Chondrocyte (in vitro differentiated cells): Measurements from ENCODE around the gene MRPL42. TPM values are rescaled to one million over a fixed set of nuclear protein-coding genes. Genes with fewer than 3 reads are reported as not detected.
"Not testable (repeated sequence)": the region's sequence is repeated elsewhere in the genome, so short reads cannot be mapped to it uniquely, and the experiment has no call there.

Source experiments
- DNase-seq: peaks from one replicate; pipeline ENCODE4 v3.0.0; 2021; ENCODE audit warnings: mixed read lengths, low spot score
- H3K27ac Mint-ChIP-seq: one replicate; pipeline ENCODE4 v1.8.0; 2021; ENCODE audit warnings: mild to moderate bottlenecking, moderate library complexity, mixed read lengths; ENCODE audit not compliant: unreplicated experiment
- H3K27me3 Mint-ChIP-seq: 2 replicates; pipeline ENCODE4 v1.8.0; 2021; ENCODE audit warnings: low read depth, mixed read lengths
- H3K36me3 Mint-ChIP-seq: 2 replicates; pipeline ENCODE4 v1.8.0; 2021; ENCODE audit warnings: low read depth, mixed read lengths
- H3K4me1 Mint-ChIP-seq: 2 replicates; pipeline ENCODE4 v1.8.0; 2021; ENCODE audit warnings: low read depth, mild to moderate bottlenecking, mixed read lengths
- H3K4me3 Mint-ChIP-seq: one replicate; pipeline ENCODE4 v1.8.0; 2021; ENCODE audit warnings: mild to moderate bottlenecking, moderate library complexity, mixed read lengths; ENCODE audit not compliant: unreplicated experiment
- H3K9me3 Mint-ChIP-seq: 2 replicates; pipeline ENCODE4 v1.8.0; 2021; ENCODE audit warnings: low read depth, mixed read lengths
- total RNA-seq: library from RNA; stranded (reverse); gene quantifications from 3 replicates; pipeline ENCODE4 v1.2.1, GENCODE V29; 2021
- TF ChIP-seq, protein P1 (sequence below): fragments of 200-600 bp; sonication (generic); IDR thresholded peaks from 2 replicates; pipeline ENCODE4 v1.5.0; 2021; ENCODE audit warnings: antibody characterized with exemption, mild to moderate bottlenecking, moderate library complexity

Gene MRPL42
- total RNA-seq, 1 donor from 2014 or later = 41.4 TPM

DNA sequence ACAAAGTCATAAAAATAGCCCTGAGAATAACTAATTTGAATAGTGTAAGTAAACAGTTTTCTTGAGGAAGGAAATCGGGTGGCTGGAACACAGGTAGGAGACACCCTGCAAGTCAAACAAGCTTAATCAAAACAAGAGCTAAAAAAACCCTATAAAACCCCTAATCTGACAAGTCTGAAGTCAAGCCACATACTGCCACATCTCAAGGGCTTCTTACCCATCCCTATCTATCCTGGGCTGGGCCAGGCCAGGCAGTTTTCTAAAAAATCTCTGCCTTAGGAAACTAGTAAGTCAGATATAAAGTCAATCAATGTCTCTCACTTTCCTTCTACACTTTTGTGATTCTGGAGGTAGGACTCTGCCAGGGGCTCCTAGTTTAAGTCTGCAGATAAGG, 40.9 kb upstream of the MRPL42 start:
- Mint-ChIP-seq H3K4me1 (peaks cover 77% of the 10 kb centered on the region), H3K4me3 (no peak overlapping the region), H3K36me3 (no peaks in the 10 kb centered on the region), H3K9me3 (no peaks in the 10 kb centered on the region), H3K27me3 (no peaks in the 10 kb centered on the region), H3K27ac (peak overlapping the region; percentile 51)
- no peak for DNase-seq
- TF ChIP-seq, protein P1, sequence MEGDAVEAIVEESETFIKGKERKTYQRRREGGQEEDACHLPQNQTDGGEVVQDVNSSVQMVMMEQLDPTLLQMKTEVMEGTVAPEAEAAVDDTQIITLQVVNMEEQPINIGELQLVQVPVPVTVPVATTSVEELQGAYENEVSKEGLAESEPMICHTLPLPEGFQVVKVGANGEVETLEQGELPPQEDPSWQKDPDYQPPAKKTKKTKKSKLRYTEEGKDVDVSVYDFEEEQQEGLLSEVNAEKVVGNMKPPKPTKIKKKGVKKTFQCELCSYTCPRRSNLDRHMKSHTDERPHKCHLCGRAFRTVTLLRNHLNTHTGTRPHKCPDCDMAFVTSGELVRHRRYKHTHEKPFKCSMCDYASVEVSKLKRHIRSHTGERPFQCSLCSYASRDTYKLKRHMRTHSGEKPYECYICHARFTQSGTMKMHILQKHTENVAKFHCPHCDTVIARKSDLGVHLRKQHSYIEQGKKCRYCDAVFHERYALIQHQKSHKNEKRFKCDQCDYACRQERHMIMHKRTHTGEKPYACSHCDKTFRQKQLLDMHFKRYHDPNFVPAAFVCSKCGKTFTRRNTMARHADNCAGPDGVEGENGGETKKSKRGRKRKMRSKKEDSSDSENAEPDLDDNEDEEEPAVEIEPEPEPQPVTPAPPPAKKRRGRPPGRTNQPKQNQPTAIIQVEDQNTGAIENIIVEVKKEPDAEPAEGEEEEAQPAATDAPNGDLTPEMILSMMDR = no peak

- Mint-ChIP-seq H3K27me3 (no peaks in the 10 kb centered on the region), H3K4me1 (peaks cover 79% of the 10 kb centered on the region), H3K36me3 (no peaks in the 10 kb centered on the region), H3K9me3 (no peaks in the 10 kb centered on the region), H3K4me3 (no peak overlapping the region), H3K27ac (peak overlapping the region; percentile 30)
- TF ChIP-seq, protein P1 = no peak
- no peak for DNase-seq
These were observed 39.3 kb upstream of the MRPL42 start for GRCh38 chr12:93427779-93428564.

DNA sequence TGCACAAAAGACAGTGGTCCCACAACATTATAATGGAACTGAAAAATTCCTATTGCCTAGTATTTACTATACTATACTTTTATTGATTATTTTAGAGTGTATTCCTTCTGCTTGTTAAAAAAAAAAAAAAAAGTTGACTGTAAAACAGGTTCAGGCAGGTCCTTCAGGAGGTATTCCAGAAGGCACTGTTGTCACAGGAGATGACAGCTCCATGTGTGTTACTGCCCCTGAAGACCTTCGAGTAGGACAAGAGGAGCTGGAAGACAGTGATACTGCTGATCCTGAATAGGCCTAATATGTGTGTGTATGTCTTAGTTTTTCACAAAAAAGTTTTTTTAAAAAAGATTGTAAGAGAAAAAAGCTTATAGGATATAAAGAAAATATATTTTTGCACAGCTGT, 37.9 kb upstream of the MRPL42 start:
- peaks cover 76% of the 10 kb centered on the region for H3K4me1 Mint-ChIP-seq
- H3K9me3 Mint-ChIP-seq = no peaks in the 10 kb centered on the region
- H3K27me3 Mint-ChIP-seq = no peaks in the 10 kb centered on the region
- TF ChIP-seq, protein P1 = no peak
- peak overlapping the region; percentile 87 for H3K27ac Mint-ChIP-seq
- H3K36me3 Mint-ChIP-seq = no peaks in the 10 kb centered on the region
- no peak for DNase-seq
- H3K4me3 Mint-ChIP-seq = no peak overlapping the region

- Mint-ChIP-seq H3K27ac (peak overlapping the region; percentile 22), H3K4me1 (peaks cover 74% of the 10 kb centered on the region)
These were observed 37.5 kb upstream of the MRPL42 start for GRCh38 chr12:93429852-93430251.

DNA sequence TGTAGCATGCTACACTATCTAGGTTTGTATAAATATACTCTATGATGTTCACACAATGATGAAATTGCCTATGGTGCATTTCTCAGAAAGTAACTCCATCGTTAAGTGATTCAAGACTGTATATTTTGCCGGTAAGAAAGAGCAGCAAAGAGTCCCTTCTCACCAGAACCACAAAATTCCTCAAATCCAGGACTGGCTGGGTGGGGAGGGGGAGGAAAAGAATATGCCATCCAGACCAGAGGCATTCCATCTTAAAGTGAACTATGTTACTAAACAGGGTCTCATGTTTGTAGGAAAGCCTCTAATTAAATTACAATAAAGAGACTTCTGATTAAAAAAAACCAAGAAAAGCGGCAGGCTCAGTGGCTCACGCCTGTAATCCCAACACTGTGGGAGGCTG, 37.0 kb upstream of the MRPL42 start:
- TF ChIP-seq, protein P1 = no peak
- no peak for DNase-seq
- Mint-ChIP-seq H3K36me3 (no peaks in the 10 kb centered on the region), H3K27me3 (no peaks in the 10 kb centered on the region), H3K9me3 (no peaks in the 10 kb centered on the region), H3K4me1 (peaks cover 74% of the 10 kb centered on the region), H3K27ac (peak overlapping the region; percentile 22), H3K4me3 (no peak overlapping the region)

More at GRCh38 chr12:93429852-93430251, 37.5 kb upstream of the MRPL42 start:
- no peaks in the 10 kb centered on the region for H3K36me3 Mint-ChIP-seq
- TF ChIP-seq, protein P1 = no peak
- no peaks in the 10 kb centered on the region for H3K9me3 Mint-ChIP-seq
- no peak for DNase-seq
- no peaks in the 10 kb centered on the region for H3K27me3 Mint-ChIP-seq
- no peak overlapping the region for H3K4me3 Mint-ChIP-seq

DNA sequence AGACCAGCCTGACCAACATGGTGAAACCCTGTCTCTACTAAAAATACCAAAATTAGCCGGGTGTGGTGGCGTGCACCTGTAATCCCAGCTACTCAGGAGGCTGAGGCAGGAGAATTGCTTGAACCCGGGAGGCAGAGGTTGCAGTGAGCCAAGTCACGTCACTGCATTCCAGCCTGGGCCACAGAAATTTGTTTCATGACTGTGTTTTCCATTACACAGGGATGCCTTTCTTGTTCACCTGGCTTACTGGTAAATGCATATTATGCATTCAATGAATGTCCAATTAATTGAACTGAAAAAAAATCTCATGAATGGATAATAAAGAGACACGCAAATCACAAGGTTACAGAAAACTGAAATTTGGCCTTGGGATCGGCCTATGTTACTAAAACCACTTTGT, 35.3 kb upstream of the MRPL42 start:
- H3K4me3 Mint-ChIP-seq = not testable (repeated sequence)

More for the DNA sequence above, 35.3 kb upstream of the MRPL42 start:
- not testable (repeated sequence) for H3K36me3 Mint-ChIP-seq, H3K27ac Mint-ChIP-seq, H3K27me3 Mint-ChIP-seq, H3K9me3 Mint-ChIP-seq, DNase-seq
- H3K4me1 Mint-ChIP-seq = peaks cover 74% of the 10 kb centered on the region
